GM03348 (cell line): Measurements from ENCODE around the gene SLC46A1.

ENCODE experiments used
- DNase-seq: peaks from one replicate; pipeline ENCODE4 v3.0.0; 2012; ENCODE audit warnings: low spot score

Gene SLC46A1

GRCh38 chr17:28381141-28381825, 24.7 kb downstream of the SLC46A1 start:
- no peak for DNase-seq

DNA sequence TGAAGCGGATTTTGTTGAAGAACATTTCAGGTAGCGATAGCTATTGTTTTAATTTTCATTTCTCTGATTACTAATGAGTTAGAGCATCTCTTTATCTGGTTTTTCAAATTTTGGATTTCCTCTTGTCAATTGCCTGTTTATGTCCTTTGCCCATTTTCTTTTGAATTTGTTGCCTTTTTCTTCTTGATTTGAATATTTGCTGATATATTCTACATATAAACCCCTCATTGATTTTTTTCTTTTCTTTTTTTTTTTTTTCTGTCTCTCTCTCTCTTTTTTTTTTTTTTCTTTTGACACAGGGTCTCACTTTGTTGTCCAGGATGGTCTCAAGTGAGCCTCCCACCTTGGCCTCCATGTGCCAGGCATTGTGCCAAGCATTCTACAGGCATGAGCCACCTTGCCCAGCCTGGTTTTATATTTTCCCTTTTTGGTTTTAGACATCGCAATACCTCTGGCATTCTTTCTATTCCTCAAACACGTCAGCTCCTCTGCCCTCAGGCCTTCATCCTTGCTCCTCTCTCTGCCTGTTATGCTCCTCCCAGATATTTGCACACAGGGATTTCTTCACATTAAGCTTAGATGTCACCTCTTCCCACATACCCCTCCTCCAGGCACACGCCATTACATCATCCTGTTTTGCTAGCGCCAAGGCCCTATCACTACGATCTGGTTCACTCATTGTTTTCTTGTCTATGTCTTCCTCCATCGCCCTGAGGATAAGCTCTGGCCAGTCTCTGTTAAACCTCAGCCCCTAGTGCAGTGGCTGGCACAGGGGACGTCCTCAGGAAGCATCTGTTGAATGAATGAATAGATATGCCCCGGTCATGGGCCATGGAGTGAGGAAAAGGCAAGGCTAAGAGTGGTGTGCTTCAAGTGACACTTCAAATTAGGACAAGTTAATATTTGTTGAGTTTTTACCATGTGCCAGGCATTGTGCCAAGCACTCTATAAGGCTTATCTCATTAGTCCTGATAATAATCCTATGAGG, 25.9 kb downstream of the SLC46A1 start:
- DNase-seq = no peak

- no peak for DNase-seq
Measured at GRCh38 chr17:28372945-28373274, 33.1 kb downstream of the SLC46A1 start.

DNA sequence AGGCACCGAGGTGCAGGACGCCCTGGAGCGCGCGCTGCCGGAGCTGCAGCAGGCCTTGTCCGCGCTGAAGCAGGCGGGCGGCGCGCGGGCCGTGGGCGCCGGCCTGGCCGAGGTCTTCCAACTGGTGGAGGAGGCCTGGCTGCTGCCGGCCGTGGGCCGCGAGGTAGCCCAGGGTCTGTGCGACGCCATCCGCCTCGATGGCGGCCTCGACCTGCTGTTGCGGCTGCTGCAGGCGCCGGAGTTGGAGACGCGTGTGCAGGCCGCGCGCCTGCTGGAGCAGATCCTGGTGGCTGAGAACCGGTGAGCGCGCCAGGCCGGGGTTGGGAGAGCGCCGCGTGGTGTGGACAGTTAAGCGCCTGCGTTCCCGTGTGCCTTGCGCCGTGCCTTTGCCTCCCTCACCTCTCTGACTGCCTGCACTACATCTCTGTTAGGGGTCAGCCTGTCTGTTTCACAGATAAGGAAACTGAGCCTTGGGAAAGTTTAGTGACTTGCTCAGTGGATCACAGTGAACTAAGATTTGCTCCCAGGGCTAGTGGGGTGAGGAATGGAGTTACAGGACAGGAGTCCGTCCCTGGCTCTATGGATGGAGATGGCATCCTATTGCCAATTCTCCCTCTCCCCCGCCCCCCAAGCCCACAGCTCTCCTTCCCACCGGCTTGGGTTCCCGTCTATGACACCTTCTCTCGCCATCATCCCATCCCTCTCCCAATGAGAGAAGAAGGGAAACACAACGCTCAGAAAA, 33.6 kb downstream of the SLC46A1 start:
- DNase-seq = peak; percentile 51

GRCh38 chr17:28371245-28372202, 34.5 kb downstream of the SLC46A1 start, which contains the start of gene SARM1:
Gene SARM1, plus strand, starts transcription at chr17:28371694. Its CDS starts 339 bp downstream, at chr17:28372033.
- peak; percentile 94 for DNase-seq

- DNase-seq = no peak
Measured at GRCh38 chr17:28370744-28371103, 35.3 kb downstream of the SLC46A1 start.

- DNase-seq = no peak
Measured at GRCh38 chr17:28370035-28370743, 35.8 kb downstream of the SLC46A1 start, which contains the start of gene VTN. Gene VTN, minus strand, starts transcription at chr17:28370307. Its CDS starts 104 bp downstream, at chr17:28370203.

DNA sequence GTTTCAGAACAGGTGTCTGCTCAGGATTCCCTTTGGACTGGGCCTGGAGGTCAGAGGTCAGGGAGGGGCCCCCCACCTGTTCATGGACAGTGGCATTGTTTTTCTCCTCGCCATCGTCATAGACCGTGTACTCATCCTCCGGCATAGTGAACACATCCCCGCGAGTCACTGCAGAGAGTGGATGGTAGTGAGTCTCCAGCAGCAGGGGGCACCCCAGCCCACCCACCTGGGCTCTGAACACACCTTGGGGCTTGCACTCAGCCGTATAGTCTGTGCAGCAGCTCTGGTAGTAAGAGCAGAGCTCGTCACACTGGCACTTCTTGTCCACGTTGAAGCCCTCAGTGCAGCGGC, 36.4 kb downstream of the SLC46A1 start:
- no peak for DNase-seq

DNA sequence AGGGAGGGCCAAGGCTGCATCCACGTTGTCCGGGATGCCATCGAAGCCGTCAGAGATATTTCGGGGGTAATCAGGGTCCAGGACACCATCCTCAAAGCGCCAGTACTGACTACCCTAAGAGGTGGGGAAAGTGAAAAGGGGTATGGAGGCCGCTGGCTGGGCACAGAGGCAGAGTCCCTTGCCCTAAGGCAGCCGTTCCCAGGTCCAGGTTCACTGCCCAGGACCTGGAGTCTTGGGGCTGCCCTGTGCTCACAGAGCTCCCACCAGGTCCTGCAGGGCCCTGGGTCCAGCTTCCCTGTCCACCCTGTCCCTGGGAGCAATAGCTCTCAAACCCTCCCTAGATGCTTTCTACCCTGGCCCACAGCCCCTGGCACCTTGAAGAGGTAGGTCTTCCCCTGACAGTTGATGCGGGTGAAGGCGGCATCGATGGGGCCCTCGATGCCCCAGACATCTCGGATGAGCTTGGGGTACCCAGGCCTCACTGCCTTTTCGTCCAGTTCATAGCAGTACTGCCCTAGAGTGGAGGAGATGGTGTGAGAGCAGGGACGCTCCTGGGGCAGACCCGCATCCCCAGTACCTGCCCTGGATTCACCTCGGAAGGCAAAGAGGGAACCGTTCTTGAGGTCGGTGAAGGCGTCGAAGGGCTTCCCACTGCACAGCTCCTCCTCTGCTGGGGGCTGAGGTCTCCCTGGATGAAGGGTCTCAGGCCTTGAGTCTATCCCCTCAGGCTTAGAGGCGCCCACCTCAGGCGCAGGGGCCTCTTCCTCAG, 36.9 kb downstream of the SLC46A1 start:
- DNase-seq = no peak

DNA sequence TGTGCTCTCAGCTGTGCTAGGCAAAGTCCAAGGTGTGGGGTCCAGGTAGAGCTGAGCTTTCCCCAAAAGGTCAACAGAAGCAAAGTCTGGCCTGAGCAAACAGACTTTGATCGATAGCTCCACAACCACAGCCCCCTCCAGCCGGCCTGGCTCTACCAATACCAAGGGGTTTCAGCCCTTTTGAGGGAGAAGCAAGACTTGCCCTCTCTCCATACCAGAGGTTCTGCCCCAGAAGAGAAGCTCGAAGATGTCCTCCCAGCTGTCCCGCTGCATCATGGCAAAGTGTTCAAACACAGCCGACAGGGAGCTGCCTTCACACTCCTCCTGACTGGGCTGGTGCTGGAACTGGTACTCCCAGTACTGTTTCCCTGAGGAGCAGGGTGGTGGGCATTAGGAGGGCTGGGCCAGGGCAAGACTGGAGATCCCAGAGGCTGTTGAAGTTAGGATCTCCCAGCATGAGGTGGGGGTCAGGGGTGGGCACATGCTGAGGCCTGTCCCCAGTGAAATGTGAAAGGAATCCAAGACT, 37.6 kb downstream of the SLC46A1 start:
- no peak for DNase-seq

- no peak for DNase-seq
Measured at GRCh38 chr17:28367641-28368305, 38.2 kb downstream of the SLC46A1 start.

DNA sequence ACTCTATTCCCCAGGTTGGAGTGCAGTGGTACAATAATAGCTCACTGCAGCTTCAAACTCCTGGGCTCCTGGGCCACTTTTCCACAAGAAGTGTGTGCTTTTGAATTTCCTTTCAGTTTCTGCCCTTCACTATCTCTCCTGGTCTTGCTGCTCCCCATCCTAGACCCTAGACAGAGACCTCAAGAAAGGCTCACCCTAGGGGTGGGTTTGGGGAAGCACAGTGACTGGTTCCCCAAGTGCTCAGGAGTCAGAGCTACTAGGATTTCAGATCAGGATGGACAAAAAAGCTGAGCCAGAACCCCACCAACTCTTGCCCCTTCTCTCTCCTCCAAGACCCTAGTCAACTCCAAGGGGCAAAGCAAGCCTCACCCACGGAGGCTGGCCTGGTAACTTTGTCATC, 39.4 kb downstream of the SLC46A1 start:
- no peak for DNase-seq

GRCh38 chr17:28365487-28365886, 40.5 kb downstream of the SLC46A1 start:
- DNase-seq = no peak

- no peak for DNase-seq
Measured at GRCh38 chr17:28364665-28365363, 41.2 kb downstream of the SLC46A1 start, which contains the start of gene SEBOX. Gene SEBOX, minus strand, starts transcription at chr17:28365199. Its CDS starts 48 bp downstream, at chr17:28365151.

DNA sequence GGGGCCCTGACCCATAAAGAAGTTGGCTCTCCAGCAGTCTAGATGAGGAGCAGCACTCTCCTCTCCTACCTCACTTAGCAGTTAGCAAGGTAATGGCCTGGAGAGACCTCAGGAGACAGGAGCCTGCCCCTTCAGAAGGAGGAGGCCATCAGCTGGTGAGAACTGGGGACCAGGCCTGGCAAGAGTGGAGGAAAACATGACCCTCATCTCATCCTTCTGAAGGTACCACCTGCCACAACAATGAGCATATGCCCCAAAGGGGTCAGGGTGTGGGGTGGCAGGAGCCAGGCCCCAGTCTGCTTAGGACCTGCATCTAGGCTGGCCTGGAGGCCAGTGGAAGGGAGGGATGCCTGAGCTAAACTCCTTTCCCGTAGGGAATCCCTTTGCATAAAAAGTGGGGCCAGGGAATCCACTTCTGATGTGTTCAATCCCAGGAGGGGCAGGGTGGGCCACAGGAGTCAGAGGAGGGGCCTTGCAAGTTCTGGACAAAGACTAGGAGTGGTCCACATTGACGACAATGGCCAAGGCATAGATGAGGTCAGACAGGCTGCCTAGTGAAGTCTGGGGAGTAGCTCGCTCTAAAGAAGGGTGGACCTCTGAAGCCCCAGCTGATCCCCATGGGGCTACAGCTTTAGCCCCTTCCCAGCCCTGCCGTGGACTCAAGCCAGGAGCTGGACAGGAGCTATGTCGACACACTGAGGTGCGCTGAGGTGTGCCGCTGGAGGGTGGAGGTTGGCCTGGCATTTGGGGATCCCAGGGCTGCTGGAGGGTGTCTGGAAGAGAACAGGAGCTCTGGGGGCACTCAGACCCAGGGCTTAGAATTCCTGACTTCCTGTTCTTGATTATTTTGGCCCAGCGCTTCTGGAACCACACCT, 42.0 kb downstream of the SLC46A1 start:
- DNase-seq = no peak

- no peak for DNase-seq
Measured at GRCh38 chr17:28363186-28363585, 42.8 kb downstream of the SLC46A1 start.

GRCh38 chr17:28357901-28358197, 48.2 kb downstream of the SLC46A1 start:
- no peak for DNase-seq
